ENCODE data around the gene PPP1R36.
A peak's percentile ranks its signal among the peaks of the same experiment; 100 is the strongest.

The PPP1R36 gene, protein sequence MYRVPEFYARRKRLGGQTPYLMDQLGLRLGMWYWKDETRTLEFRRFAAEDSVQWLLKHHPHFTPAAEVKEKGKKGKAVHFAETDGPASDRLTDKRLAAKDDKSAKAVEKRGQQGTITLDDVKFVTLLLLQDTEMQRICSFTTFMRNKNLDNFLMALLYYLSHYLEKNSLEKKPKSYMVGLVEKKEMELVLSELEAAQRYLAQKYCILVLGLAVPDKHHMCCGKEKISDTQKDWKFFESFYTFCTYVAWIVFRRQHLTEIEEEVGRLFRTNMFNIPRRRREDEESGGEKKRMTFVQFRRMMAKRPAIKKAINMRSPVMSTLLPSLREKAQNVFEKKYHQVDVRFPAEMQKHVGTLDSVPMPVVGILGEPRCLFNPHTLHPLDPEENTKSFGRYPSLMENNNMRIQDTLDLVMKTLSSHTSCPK

DNA sequence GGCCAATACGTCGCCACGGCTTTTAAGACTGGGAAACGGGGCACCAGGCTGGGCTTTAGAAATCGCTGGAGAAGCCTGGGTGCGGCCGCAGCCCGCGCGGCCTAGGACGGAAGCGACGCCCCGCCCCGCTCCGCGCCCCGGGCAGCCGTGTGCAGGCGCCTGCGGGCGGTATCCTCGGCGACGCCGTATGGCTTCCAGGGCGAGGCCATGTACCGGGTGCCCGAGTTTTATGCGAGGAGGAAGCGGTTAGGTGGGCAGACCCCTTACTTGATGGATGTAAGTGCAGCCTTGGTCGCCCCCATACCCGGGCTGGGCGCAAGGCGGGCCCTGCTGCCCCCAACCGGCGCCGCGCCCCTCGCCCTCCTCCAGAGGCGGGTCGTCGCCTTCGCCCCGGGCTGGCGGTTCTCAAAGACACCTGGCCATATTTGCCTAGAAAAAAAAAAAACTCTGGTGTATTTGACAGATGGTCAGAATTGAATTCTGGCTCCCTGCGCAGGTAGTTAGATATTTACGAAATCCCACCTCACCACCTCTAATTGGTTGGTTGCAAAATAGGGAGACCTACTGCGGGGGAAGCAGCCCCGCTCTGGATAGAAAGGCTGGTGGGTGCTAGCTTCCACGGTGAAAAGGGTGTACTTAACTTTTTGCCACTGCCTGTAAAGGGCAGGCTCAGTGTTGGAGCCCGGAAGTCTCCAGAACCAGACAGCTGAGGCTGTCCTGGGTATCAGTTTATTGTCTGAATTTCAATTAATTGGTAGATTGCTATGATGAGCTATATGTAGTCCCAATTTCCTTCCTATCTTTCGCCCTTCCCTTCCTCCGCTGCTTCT lies at the start of gene PPP1R36:
TSS of gene PPP1R36 (plus strand) at position 171 of the 830 bp plus-strand sequence. CDS start at position 208, 37 bp downstream.
- Histone ChIP-seq H3K9me3 (replicated peaks; ENCODE audit: insufficient read depth, low read length) (no peaks in the 10 kb centered on the region), H3K4me3 (ENCODE audit: low read length) (no peak within 1 kb of the TSS), H3K9ac (ENCODE audit: low read length) (no peak within 1 kb of the TSS), H3K27me3 (replicated peaks; ENCODE audit: insufficient read depth, low read length) (no peaks in the 10 kb centered on the region), H3K79me2 (ENCODE audit: low read length) (no peaks in the 10 kb centered on the region), H3K27ac (ENCODE audit: low read length) (no peak within 1 kb of the TSS), H2AFZ (ENCODE audit: low read length) (0 out of 2 replicates have a peak within 1 kb of the TSS, but pooled peaks have one; percentile 38), H4K20me1 (ENCODE audit: insufficient read depth, low read length) (no peaks in the 10 kb centered on the region), H3K4me1 (ENCODE audit: low read length) (no peaks in the 10 kb centered on the region), H3K4me2 (ENCODE audit: low read depth, low read length) (peak within 1 kb of the TSS; percentile 45; the same call in 1 of the 2 replicates), H3F3A (ENCODE audit: insufficient read depth, low read length) (no peaks in the 10 kb centered on the region), H3K36me3 (replicated peaks; ENCODE audit: insufficient read depth, low read length) (no peaks in the 10 kb centered on the region), H3K9me2 (replicated peaks; ENCODE audit: insufficient read depth, low read length) (no peaks in the 10 kb centered on the region)
- TF ChIP-seq CTCF (IDR thresholded peaks at IDR 0.05; ENCODE audit: low read length): no peak
- TF ChIP-seq EZH2 (optimal IDR thresholded peaks at IDR 0.05; ENCODE audit: low read depth, low read length): no peak
- no peak for TF ChIP-seq EZH2phosphoT487 (IDR thresholded peaks at IDR 0.05; ENCODE audit: low read length)
- DNase-seq: no peak

DNA sequence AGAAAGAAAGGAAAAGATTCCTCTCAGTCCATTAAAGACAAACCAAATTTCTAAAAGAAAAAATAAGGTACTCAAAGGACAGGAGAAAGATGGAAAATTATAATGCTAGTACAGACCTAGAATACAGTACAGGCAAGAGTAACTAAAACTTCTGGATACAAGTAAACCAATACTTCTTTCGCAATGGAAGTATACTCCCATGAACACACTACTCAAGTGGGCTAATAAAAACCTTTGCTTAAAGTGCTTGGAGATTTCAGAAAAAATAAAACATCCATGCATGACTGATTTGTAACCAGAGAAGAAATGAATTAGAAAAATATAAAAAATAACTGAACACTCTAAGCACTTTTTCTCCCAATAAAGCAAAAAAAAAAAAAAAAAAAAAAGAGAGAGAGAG lies 49.7 kb upstream of the PPP1R36 start:
- Histone ChIP-seq H3K9ac (ENCODE audit: low read length) (no peak overlapping the region), H3K79me2 (ENCODE audit: low read length) (peaks cover 44% of the 10 kb centered on the region), H3K27ac (ENCODE audit: low read length) (no peak overlapping the region), H2AFZ (ENCODE audit: low read length) (no peak overlapping the region), H4K20me1 (ENCODE audit: insufficient read depth, low read length) (no peaks in the 10 kb centered on the region), H3F3A (ENCODE audit: insufficient read depth, low read length) (peaks cover 18% of the 10 kb centered on the region), H3K9me3 (replicated peaks; ENCODE audit: insufficient read depth, low read length) (no peaks in the 10 kb centered on the region), H3K36me3 (replicated peaks; ENCODE audit: insufficient read depth, low read length) (no peaks in the 10 kb centered on the region; the same call in 1 of the 2 replicates), H3K4me3 (ENCODE audit: low read length) (no peak overlapping the region), H3K27me3 (replicated peaks; ENCODE audit: insufficient read depth, low read length) (no peaks in the 10 kb centered on the region), H3K4me1 (ENCODE audit: low read length) (0 out of 2 replicates have a peak, but pooled peaks cover 2% of the 10 kb centered on the region), H3K4me2 (ENCODE audit: low read depth, low read length) (no peak overlapping the region), H3K9me2 (replicated peaks; ENCODE audit: insufficient read depth, low read length) (no peaks in the 10 kb centered on the region)
- TF ChIP-seq EZH2 (optimal IDR thresholded peaks at IDR 0.05; ENCODE audit: low read depth, low read length) (no peak), CTCF (IDR thresholded peaks at IDR 0.05; ENCODE audit: low read length) (no peak), EZH2phosphoT487 (IDR thresholded peaks at IDR 0.05; ENCODE audit: low read length) (no peak)
- no peak for DNase-seq

GRCh38 chr14:64501411-64502171 lies 48.2 kb upstream of the PPP1R36 start:
- Histone ChIP-seq H3K79me2 (ENCODE audit: low read length) (peaks cover 59% of the 10 kb centered on the region), H2AFZ (ENCODE audit: low read length) (no peak overlapping the region), H3K9me3 (replicated peaks; ENCODE audit: insufficient read depth, low read length) (no peaks in the 10 kb centered on the region), H3K4me3 (ENCODE audit: low read length) (peak overlapping the region; percentile 86), H3F3A (ENCODE audit: insufficient read depth, low read length) (peaks cover 29% of the 10 kb centered on the region), H3K4me1 (ENCODE audit: low read length) (0 out of 2 replicates have a peak, but pooled peaks cover 2% of the 10 kb centered on the region), H3K36me3 (replicated peaks; ENCODE audit: insufficient read depth, low read length) (no peaks in the 10 kb centered on the region; the same call in 1 of the 2 replicates), H3K4me2 (ENCODE audit: low read depth, low read length) (peak overlapping the region; percentile 89), H4K20me1 (ENCODE audit: insufficient read depth, low read length) (no peaks in the 10 kb centered on the region), H3K27me3 (replicated peaks; ENCODE audit: insufficient read depth, low read length) (no peaks in the 10 kb centered on the region), H3K9me2 (replicated peaks; ENCODE audit: insufficient read depth, low read length) (no peaks in the 10 kb centered on the region), H3K9ac (ENCODE audit: low read length) (peak overlapping the region; percentile 99; the same call in 1 of the 2 replicates), H3K27ac (ENCODE audit: low read length) (peak overlapping the region; percentile 100)
- TF ChIP-seq CTCF (IDR thresholded peaks at IDR 0.05; ENCODE audit: low read length): no peak
- no peak for TF ChIP-seq EZH2 (optimal IDR thresholded peaks at IDR 0.05; ENCODE audit: low read depth, low read length)
- TF ChIP-seq EZH2phosphoT487 (IDR thresholded peaks at IDR 0.05; ENCODE audit: low read length): no peak
- DNase-seq: no peak
